Activated CD8-positive, alpha-beta T cell treated with anti-CD3 and anti-CD28 coated beads for 36 hours (primary cell): ENCODE results near the gene HIVEP2. TPM values are rescaled to one million over a fixed set of nuclear protein-coding genes. Genes with fewer than 3 reads are reported as not detected.

Source experiments
- ATAC-seq: fragments of 200-7000 bp; cut with Tn5 transposase; one replicate; pipeline ENCODE4 v1.10.0; 2021; ENCODE audit warnings: mild to moderate bottlenecking, moderate library complexity
- CTCF ChIA-PET: fragments of 350-600 bp; sonication (Branson Sonifier 250); formaldehyde crosslinking; loops from one replicate; lab custom pipeline; 2021; ENCODE audit warnings: antibody characterized with exemption; lab: Charles Lee
- POLR2A ChIA-PET: fragments of 350-600 bp; sonication (Branson Sonifier 250); formaldehyde crosslinking; loops from one replicate; lab custom pipeline; 2021; ENCODE audit warnings: antibody characterized with exemption; lab: Charles Lee
- DNase-seq: peaks from one replicate; pipeline ENCODE4 v3.0.0-alpha.2; 2020
- H3K27ac Mint-ChIP-seq: one replicate; pipeline ENCODE4 v1.8.0; 2021; ENCODE audit warnings: mild to moderate bottlenecking, mixed read lengths
- H3K27me3 Mint-ChIP-seq: one replicate; pipeline ENCODE4 v1.8.0; 2021; ENCODE audit warnings: mixed read lengths
- H3K36me3 Mint-ChIP-seq: one replicate; pipeline ENCODE4 v1.8.0; 2021; ENCODE audit warnings: low read depth, mixed read lengths
- H3K4me1 Mint-ChIP-seq: one replicate; pipeline ENCODE4 v1.8.0; 2021; ENCODE audit warnings: low read depth, mixed read lengths
- H3K4me3 Mint-ChIP-seq: one replicate; pipeline ENCODE4 v1.8.0; 2021; ENCODE audit warnings: mild to moderate bottlenecking, moderate library complexity, mixed read lengths
- H3K9me3 Mint-ChIP-seq: one replicate; pipeline ENCODE4 v1.8.0; 2021; ENCODE audit warnings: mixed read lengths
- CTCF ChIP-seq: fragments of 200-600 bp; IDR thresholded peaks from one replicate; pipeline ENCODE4 v1.8.0; 2022; ENCODE audit warnings: antibody characterized with exemption, mild to moderate bottlenecking
- intact Hi-C: fragments of 100-400 bp; cut with micrococcal nuclease; formaldehyde crosslinking; loops from one replicate; pipeline ENCODE4 v1.10.0; 2022
- total RNA-seq, 2 experiments: library from RNA; stranded (reverse); gene quantifications; one replicate each; pipeline ENCODE4 v1.2.3, GENCODE V29; 2021

The HIVEP2 gene
- total RNA-seq, 2 experiments from 2014 or later = 31.8 to 38.1 TPM

- H3K4me3 Mint-ChIP-seq = peak overlapping the region; percentile 37
- peak overlapping the region; percentile 100 for H3K27ac Mint-ChIP-seq
- ATAC-seq (peak; percentile 28), DNase-seq (no peak)
- CTCF ChIA-PET = interaction anchor here (0.6 to 2.0 kb wide), 8 partner anchors 14 to 60 kb away, joined by 3 to 6 read pairs (median 4); no protein-coding TSS in a partner anchor
- peaks cover 2% of the 10 kb centered on the region for H3K9me3 Mint-ChIP-seq
- no peaks in the 10 kb centered on the region for H3K27me3 Mint-ChIP-seq
- peaks cover 52% of the 10 kb centered on the region for H3K36me3 Mint-ChIP-seq
- TF ChIP-seq CTCF = peak; percentile 42
- peaks cover 82% of the 10 kb centered on the region for H3K4me1 Mint-ChIP-seq
- POLR2A ChIA-PET = interaction anchor here (0.9 to 2.3 kb wide), 8 partner anchors 14 to 59 kb away, joined by 3 to 13 read pairs (median 6); partner anchors contain the start of gene HIVEP2
- intact Hi-C loops = loop anchor here (5.0 kb wide), 1 partner anchor 41 kb away; no protein-coding TSS in a partner anchor
These were observed 58.4 kb downstream of the HIVEP2 start for GRCh38 chr6:142886431-142887170.

GRCh38 chr6:142885182-142885867, 59.7 kb downstream of the HIVEP2 start:
- Mint-ChIP-seq H3K4me1 (peaks cover 85% of the 10 kb centered on the region), H3K9me3 (peaks cover 2% of the 10 kb centered on the region), H3K27ac (peak overlapping the region; percentile 100), H3K4me3 (peak overlapping the region; percentile 90), H3K36me3 (peaks cover 63% of the 10 kb centered on the region), H3K27me3 (no peaks in the 10 kb centered on the region)
- peak; percentile 81 for ATAC-seq
- peak; percentile 58 for DNase-seq
- no peak for TF ChIP-seq CTCF
- ChIA-PET CTCF (interaction anchor here (0.6 to 2.0 kb wide), 13 partner anchors 15 to 569 kb away, joined by 3 to 6 read pairs (median 3); no protein-coding TSS in a partner anchor), POLR2A (interaction anchor here (0.5 to 2.3 kb wide), 18 partner anchors 12 to 68 kb away, joined by 3 to 15 read pairs (median 4); partner anchors contain the start of gene HIVEP2)
- intact Hi-C loops = loop anchor here (2.0 to 5.0 kb wide), 4 partner anchors 17 to 59 kb away; partner anchors contain the start of gene HIVEP2

- Mint-ChIP-seq H3K36me3 (peaks cover 65% of the 10 kb centered on the region), H3K4me3 (peak overlapping the region; percentile 90)
- ATAC-seq = no peak
These were observed 60.6 kb downstream of the HIVEP2 start for GRCh38 chr6:142884214-142885035.

More at GRCh38 chr6:142884214-142885035, 60.6 kb downstream of the HIVEP2 start:
- intact Hi-C loops = loop anchor here (2.0 to 5.0 kb wide), 4 partner anchors 18 to 60 kb away; partner anchors contain the start of gene HIVEP2
- CTCF ChIA-PET = interaction anchor here (0.6 to 3.2 kb wide), 13 partner anchors 12 to 570 kb away, joined by 3 to 18 read pairs (median 3); no protein-coding TSS in a partner anchor
- peak overlapping the region; percentile 100 for H3K27ac Mint-ChIP-seq
- POLR2A ChIA-PET = interaction anchor here (1.0 to 2.3 kb wide), 17 partner anchors 9 to 62 kb away, joined by 3 to 15 read pairs (median 5); partner anchors contain the start of gene HIVEP2
- H3K4me1 Mint-ChIP-seq = peaks cover 87% of the 10 kb centered on the region
- no peak for TF ChIP-seq CTCF
- DNase-seq = no peak
- no peaks in the 10 kb centered on the region for H3K27me3 Mint-ChIP-seq
- H3K9me3 Mint-ChIP-seq = peaks cover 2% of the 10 kb centered on the region
